NCI-H446 (cell line): ENCODE data around the gene KLHL9.

Experiments
- DNase-seq, 2 experiments: peaks; one replicate each; lab custom pipeline; 2025; lab: John Stamatoyannopoulos, UW

Gene KLHL9

GRCh38 chr9:21317956-21318923 lies 17.0 kb downstream of the KLHL9 start:
- DNase-seq, result peak; percentile 37 to 68

- DNase-seq, result no peak
Measured at GRCh38 chr9:21316860-21317259, 18.3 kb downstream of the KLHL9 start.

GRCh38 chr9:21316032-21316842 lies 19.0 kb downstream of the KLHL9 start:
- DNase-seq, result no peak

- DNase-seq, result no peak
Measured at GRCh38 chr9:21314152-21314551, 21.1 kb downstream of the KLHL9 start.

- DNase-seq, result no peak
Measured at GRCh38 chr9:21311889-21312288, 23.3 kb downstream of the KLHL9 start.

GRCh38 chr9:21305213-21305612 lies 30.0 kb downstream of the KLHL9 start, which contains the start of gene IFNA5:
TSS of gene IFNA5 (minus strand) at chr9:21305313. CDS start at chr9:21305256, 57 bp downstream.
- DNase-seq, result no peak

GRCh38 chr9:21295992-21296391 lies 39.2 kb downstream of the KLHL9 start:
- no peak for DNase-seq

GRCh38 chr9:21294904-21295538 lies 40.2 kb downstream of the KLHL9 start:
- DNase-seq, result no peak

GRCh38 chr9:21294364-21294774 lies 40.8 kb downstream of the KLHL9 start:
- no peak for DNase-seq

GRCh38 chr9:21289848-21290247 lies 45.4 kb downstream of the KLHL9 start:
- no peak for DNase-seq

- no peak for DNase-seq
Measured at GRCh38 chr9:21287280-21287679, 47.9 kb downstream of the KLHL9 start.

GRCh38 chr9:21286659-21287058 lies 48.5 kb downstream of the KLHL9 start:
- no peak for DNase-seq

GRCh38 chr9:21286099-21286498 lies 49.1 kb downstream of the KLHL9 start:
- DNase-seq, result no peak

- DNase-seq, result no peak
Measured at GRCh38 chr9:21281275-21281674, 53.9 kb downstream of the KLHL9 start.
